PFSK-1 (cell line): ENCODE results near the gene KRTAP19-8.

ENCODE experiments used
- FOXP2 ChIP-seq: optimal IDR thresholded peaks from 2 replicates; pipeline ENCODE3; 2011; ENCODE audit warnings: borderline replicate concordance, control low read depth, inconsistent platforms; ENCODE audit not compliant: insufficient read depth; ENCODE audit errors: extremely low read length, extremely low read depth
- POLR2AphosphoS5 ChIP-seq: IDR thresholded peaks from 2 replicates; pipeline ENCODE4 v1.6.1; 2012; ENCODE audit warnings: low read depth, mild to moderate bottlenecking, control low read depth, low read length, moderate library complexity
- SIN3A ChIP-seq: IDR thresholded peaks from 2 replicates; pipeline ENCODE4 v1.6.1; 2012; ENCODE audit warnings: mild to moderate bottlenecking, low read length, moderate library complexity, borderline replicate concordance; ENCODE audit not compliant: insufficient read depth
- TAF1 ChIP-seq: IDR thresholded peaks from 2 replicates; pipeline ENCODE4 v1.6.1; 2012; ENCODE audit warnings: low read length, control low read depth, borderline replicate concordance; ENCODE audit not compliant: insufficient read depth
- TF ChIP-seq, protein P1 (sequence below), 2 experiments: IDR thresholded peaks; 2 replicates each; pipeline versions ENCODE4 v1.6.1 to v1.8.0; 2011 to 2012; ENCODE audit warnings: low read depth in 2 of 2, low read length in 2 of 2, control low read depth in 1 of 2, inconsistent platforms in 1 of 2, mild to moderate bottlenecking in 1 of 2, moderate library complexity in 1 of 2; ENCODE audit not compliant: insufficient read depth in 1 of 2

The KRTAP19-8 gene

GRCh38 chr21:30997541-30997940 is 40.7 kb downstream of the KRTAP19-8 start:
- TF ChIP-seq TAF1 = no peak
- TF ChIP-seq POLR2AphosphoS5 = no peak
- TF ChIP-seq SIN3A = no peak
- TF ChIP-seq FOXP2 = no peak

GRCh38 chr21:30996728-30997127 is 41.5 kb downstream of the KRTAP19-8 start:
- TF ChIP-seq SIN3A (no peak), TAF1 (no peak), FOXP2 (no peak), POLR2AphosphoS5 (no peak)
- TF ChIP-seq, protein P1, sequence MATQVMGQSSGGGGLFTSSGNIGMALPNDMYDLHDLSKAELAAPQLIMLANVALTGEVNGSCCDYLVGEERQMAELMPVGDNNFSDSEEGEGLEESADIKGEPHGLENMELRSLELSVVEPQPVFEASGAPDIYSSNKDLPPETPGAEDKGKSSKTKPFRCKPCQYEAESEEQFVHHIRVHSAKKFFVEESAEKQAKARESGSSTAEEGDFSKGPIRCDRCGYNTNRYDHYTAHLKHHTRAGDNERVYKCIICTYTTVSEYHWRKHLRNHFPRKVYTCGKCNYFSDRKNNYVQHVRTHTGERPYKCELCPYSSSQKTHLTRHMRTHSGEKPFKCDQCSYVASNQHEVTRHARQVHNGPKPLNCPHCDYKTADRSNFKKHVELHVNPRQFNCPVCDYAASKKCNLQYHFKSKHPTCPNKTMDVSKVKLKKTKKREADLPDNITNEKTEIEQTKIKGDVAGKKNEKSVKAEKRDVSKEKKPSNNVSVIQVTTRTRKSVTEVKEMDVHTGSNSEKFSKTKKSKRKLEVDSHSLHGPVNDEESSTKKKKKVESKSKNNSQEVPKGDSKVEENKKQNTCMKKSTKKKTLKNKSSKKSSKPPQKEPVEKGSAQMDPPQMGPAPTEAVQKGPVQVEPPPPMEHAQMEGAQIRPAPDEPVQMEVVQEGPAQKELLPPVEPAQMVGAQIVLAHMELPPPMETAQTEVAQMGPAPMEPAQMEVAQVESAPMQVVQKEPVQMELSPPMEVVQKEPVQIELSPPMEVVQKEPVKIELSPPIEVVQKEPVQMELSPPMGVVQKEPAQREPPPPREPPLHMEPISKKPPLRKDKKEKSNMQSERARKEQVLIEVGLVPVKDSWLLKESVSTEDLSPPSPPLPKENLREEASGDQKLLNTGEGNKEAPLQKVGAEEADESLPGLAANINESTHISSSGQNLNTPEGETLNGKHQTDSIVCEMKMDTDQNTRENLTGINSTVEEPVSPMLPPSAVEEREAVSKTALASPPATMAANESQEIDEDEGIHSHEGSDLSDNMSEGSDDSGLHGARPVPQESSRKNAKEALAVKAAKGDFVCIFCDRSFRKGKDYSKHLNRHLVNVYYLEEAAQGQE (IDR thresholded peaks at IDR 0.05; ENCODE audit: insufficient read depth in 1 of 2, low read depth in 2 of 2, low read length in 2 of 2) = no peak

GRCh38 chr21:30994932-30995331 is 43.3 kb downstream of the KRTAP19-8 start:
- TF ChIP-seq, protein P1 (IDR thresholded peaks at IDR 0.05; ENCODE audit: insufficient read depth in 1 of 2, low read depth in 2 of 2, low read length in 2 of 2) = no peak
- TF ChIP-seq SIN3A = no peak

DNA sequence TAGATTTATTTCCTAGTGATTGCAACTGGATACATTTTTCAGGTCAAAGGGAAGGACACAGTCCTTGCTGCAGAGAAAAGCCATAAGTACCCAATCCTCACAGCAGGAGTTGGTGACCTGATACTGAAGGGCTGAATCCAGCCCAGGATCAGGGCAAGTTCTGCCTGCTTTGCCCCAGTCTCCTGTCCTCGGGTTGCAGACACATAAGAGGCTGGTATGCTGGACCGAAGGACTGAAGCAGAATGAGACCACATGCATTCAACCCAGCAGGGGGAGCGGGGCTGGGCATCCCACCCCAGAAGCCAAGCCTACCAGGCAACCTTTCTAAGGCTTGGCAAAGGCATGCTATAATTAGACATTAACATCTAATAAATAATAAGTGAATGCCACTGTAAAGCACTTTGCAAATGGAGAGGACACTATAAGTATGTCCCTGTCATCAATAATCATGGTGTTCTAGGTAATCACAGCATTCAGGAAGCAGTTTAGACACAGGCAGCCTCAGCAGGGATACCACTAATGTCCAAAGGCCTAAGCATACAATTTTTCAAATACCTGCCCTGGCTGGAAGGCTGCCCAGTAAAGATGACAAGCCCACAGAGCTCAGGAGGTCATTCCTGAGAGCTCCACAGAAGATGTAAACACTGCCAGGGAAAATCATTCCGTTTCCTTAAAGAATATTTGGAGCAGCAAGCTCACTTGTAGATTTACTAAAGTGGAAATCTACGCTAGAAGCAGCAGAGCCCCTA is 47.6 kb downstream of the KRTAP19-8 start:
- TF ChIP-seq TAF1 (no peak), SIN3A (no peak), POLR2AphosphoS5 (no peak), FOXP2 (no peak)
- TF ChIP-seq, protein P1 (IDR thresholded peaks at IDR 0.05; ENCODE audit: insufficient read depth in 1 of 2, low read depth in 2 of 2, low read length in 2 of 2) = no peak

- TF ChIP-seq TAF1 (no peak), FOXP2 (no peak), POLR2AphosphoS5 (no peak), SIN3A (no peak)
- TF ChIP-seq, protein P1 (IDR thresholded peaks at IDR 0.05; ENCODE audit: insufficient read depth in 1 of 2, low read depth in 2 of 2, low read length in 2 of 2) = no peak
Observed at GRCh38 chr21:30988706-30989105, 49.6 kb downstream of the KRTAP19-8 start.
